HEK293T (cell line): ENCODE data around the gene LILRA2.
"Not testable (repeated sequence)": the region's sequence is repeated elsewhere in the genome, so short reads cannot be mapped to it uniquely, and the experiment has no call there.

ENCODE experiments used
- CTCF ChIA-PET: fragments of 350-600 bp; formaldehyde crosslinking; extraction: SDS; loops from one replicate; lab custom pipeline; 2021; ENCODE audit warnings: antibody characterized with exemption, inconsistent platforms; lab: Yijun Ruan, JAX
- POLR2A ChIA-PET: fragments of 350-600 bp; formaldehyde crosslinking; extraction: SDS; loops from one replicate; lab custom pipeline; 2020; ENCODE audit warnings: antibody characterized with exemption, inconsistent platforms; lab: Yijun Ruan, JAX
- DNase-seq: peaks from one replicate; pipeline ENCODE4 v3.0.0; 2012; ENCODE audit warnings: mixed read lengths; ENCODE audit errors: extremely low spot score
- ARNT ChIP-seq: fragments of 450-650 bp; IDR thresholded peaks from 2 replicates; pipeline ENCODE4 v1.6.1; 2017; ENCODE audit warnings: mild to moderate bottlenecking
- BHLHE40 ChIP-seq: fragments of 450-650 bp; IDR thresholded peaks from 2 replicates; pipeline ENCODE4 v1.6.1; 2016; ENCODE audit warnings: mild to moderate bottlenecking, moderate library complexity, borderline replicate concordance
- CTBP1 ChIP-seq: fragments of 450-650 bp; IDR thresholded peaks from 2 replicates; pipeline ENCODE4 v1.6.1; 2016; ENCODE audit warnings: borderline replicate concordance
- ELF4 ChIP-seq: fragments of 450-650 bp; IDR thresholded peaks from 2 replicates; pipeline ENCODE4 v1.6.1; 2017; ENCODE audit warnings: antibody characterized with exemption
- FOXA1 ChIP-seq: fragments of 450-650 bp; IDR thresholded peaks from 2 replicates; pipeline ENCODE4 v1.6.1; 2016; ENCODE audit warnings: mild to moderate bottlenecking
- FOXK2 ChIP-seq: fragments of 450-650 bp; IDR thresholded peaks from 2 replicates; pipeline ENCODE4 v1.6.1; 2016; ENCODE audit warnings: mild to moderate bottlenecking
- FOXM1 ChIP-seq: fragments of 450-650 bp; IDR thresholded peaks from 2 replicates; pipeline ENCODE4 v1.6.1; 2017; ENCODE audit warnings: mild to moderate bottlenecking, borderline replicate concordance
- HDGF ChIP-seq: fragments of 450-650 bp; IDR thresholded peaks from 2 replicates; pipeline ENCODE4 v1.6.1; 2017; ENCODE audit warnings: antibody characterized with exemption, borderline replicate concordance
- L3MBTL2 ChIP-seq: fragments of 450-650 bp; conservative IDR thresholded peaks from 2 replicates; pipeline ENCODE4 v1.6.1; 2016; ENCODE audit warnings: mild to moderate bottlenecking
- LEF1 ChIP-seq: fragments of 450-650 bp; IDR thresholded peaks from 2 replicates; pipeline ENCODE4 v1.6.1; 2017; ENCODE audit warnings: mild to moderate bottlenecking, borderline replicate concordance
- NFRKB ChIP-seq: fragments of 450-650 bp; IDR thresholded peaks from 2 replicates; pipeline ENCODE4 v1.6.1; 2016; ENCODE audit warnings: mild to moderate bottlenecking, moderate library complexity
- SP1 ChIP-seq: fragments of 450-650 bp; IDR thresholded peaks from 2 replicates; pipeline ENCODE4 v1.6.1; 2017
- SUZ12 ChIP-seq: fragments of 450-650 bp; IDR thresholded peaks from 2 replicates; pipeline ENCODE4 v1.6.1; 2016; ENCODE audit warnings: mild to moderate bottlenecking
- TARDBP ChIP-seq: fragments of 450-650 bp; IDR thresholded peaks from 2 replicates; pipeline ENCODE4 v1.6.1; 2016
- ZNF384 ChIP-seq: fragments of 450-650 bp; IDR thresholded peaks from 2 replicates; pipeline ENCODE4 v1.6.1; 2016
- TF ChIP-seq, protein P1 (sequence below): fragments of 450-650 bp; IDR thresholded peaks from 2 replicates; pipeline ENCODE4 v1.6.1; 2016

LILRA2 gene

DNA sequence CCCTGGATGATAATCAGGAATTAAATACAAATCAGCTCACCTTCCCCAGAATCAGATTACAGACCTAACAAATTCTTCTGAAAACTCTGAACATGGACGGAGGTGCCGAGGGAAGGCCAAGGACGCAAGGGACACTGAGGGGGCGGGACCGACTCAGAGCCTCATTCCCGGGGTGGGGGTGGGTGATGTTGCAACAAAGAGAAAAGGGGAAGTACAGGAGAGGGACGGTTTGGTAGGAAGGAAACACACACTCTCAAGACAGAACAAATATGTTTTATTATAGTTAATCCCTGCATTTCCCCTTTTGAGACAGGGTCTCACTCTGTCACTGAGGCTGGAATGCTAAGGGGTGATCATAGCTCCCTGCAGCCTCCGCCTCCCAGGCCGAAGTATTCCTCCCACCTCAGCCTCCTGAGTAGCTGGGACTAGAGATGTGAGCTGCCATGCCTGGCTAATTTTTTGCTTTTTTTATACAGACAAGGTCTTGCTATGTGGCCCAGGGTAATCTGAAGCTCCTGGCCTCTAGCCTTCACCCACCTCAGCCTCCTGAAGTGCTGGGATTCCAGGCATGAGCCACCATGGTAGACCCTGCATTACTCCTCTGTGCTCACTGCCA lies 786 bp upstream of the LILRA2 start:
- no peak for TF ChIP-seq FOXK2
- no peak for TF ChIP-seq BHLHE40
- no peak for TF ChIP-seq HDGF
- POLR2A ChIA-PET, result no interaction called here
- DNase-seq, result no peak
- CTCF ChIA-PET, result no interaction called here

DNA sequence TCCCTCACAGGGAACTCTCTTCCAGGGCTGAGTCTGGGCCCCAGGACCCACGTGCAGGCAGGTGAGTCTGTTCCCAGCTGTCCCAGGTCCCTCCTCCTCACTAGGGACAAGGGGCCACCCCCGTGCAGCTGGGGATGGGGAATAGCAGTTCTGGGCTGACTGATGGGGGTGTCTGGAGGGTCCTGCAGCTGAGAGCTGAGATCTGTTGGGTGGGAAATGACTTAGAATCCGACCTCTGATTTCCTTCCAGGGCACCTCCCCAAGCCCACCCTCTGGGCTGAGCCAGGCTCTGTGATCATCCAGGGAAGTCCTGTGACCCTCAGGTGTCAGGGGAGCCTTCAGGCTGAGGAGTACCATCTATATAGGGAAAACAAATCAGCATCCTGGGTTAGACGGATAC lies 461 bp downstream of the LILRA2 start:
- ChIA-PET POLR2A (no interaction called here), CTCF (no interaction called here)
- DNase-seq, result no peak
- TF ChIP-seq FOXM1 (no peak), ARNT (no peak), FOXA1 (no peak), NFRKB (no peak), ELF4 (no peak), SUZ12 (no peak), HDGF (no peak), SP1 (no peak), ZNF384 (no peak), LEF1 (no peak), CTBP1 (no peak), BHLHE40 (no peak), L3MBTL2 (no peak)
- TF ChIP-seq, protein P1, sequence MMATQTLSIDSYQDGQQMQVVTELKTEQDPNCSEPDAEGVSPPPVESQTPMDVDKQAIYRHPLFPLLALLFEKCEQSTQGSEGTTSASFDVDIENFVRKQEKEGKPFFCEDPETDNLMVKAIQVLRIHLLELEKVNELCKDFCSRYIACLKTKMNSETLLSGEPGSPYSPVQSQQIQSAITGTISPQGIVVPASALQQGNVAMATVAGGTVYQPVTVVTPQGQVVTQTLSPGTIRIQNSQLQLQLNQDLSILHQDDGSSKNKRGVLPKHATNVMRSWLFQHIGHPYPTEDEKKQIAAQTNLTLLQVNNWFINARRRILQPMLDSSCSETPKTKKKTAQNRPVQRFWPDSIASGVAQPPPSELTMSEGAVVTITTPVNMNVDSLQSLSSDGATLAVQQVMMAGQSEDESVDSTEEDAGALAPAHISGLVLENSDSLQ, result no peak

DNA sequence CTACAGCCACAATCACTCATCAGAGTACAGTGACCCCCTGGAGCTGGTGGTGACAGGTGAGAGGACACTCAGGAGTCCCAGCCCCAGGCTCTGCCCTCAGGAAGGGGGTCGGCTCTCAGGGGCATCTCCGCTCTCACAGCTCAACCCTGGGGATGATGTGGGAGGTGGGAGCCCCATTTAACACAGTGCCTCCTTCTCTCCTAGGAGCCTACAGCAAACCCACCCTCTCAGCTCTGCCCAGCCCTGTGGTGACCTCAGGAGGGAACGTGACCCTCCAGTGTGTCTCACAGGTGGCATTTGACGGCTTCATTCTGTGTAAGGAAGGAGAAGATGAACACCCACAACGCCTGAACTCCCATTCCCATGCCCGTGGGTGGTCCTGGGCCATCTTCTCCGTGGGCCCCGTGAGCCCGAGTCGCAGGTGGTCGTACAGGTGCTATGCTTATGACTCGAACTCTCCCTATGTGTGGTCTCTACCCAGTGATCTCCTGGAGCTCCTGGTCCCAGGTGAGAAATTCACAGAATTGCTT lies 1.0 kb downstream of the LILRA2 start:
- TF ChIP-seq NFRKB (no peak), SP1 (no peak), LEF1 (no peak), ZNF384 (no peak), HDGF (no peak), CTBP1 (no peak), ARNT (no peak), ELF4 (no peak), L3MBTL2 (no peak), TARDBP (no peak), BHLHE40 (no peak), FOXK2 (no peak), FOXA1 (no peak), SUZ12 (no peak)
- TF ChIP-seq, protein P1, result no peak
- no peak for DNase-seq
- ChIA-PET POLR2A (no interaction called here), CTCF (no interaction called here)

DNA sequence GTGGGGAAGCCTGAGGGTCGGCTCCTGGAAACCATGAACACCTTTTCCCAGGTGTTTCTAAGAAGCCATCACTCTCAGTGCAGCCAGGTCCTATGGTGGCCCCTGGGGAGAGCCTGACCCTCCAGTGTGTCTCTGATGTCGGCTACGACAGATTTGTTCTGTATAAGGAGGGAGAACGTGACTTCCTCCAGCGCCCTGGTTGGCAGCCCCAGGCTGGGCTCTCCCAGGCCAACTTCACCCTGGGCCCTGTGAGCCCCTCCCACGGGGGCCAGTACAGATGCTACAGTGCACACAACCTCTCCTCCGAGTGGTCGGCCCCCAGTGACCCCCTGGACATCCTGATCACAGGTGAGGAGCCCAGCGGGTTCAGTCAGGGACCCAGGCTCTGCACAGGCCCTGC lies 1.6 kb downstream of the LILRA2 start:
- CTCF ChIA-PET, POLR2A ChIA-PET: not testable (repeated sequence)

DNA sequence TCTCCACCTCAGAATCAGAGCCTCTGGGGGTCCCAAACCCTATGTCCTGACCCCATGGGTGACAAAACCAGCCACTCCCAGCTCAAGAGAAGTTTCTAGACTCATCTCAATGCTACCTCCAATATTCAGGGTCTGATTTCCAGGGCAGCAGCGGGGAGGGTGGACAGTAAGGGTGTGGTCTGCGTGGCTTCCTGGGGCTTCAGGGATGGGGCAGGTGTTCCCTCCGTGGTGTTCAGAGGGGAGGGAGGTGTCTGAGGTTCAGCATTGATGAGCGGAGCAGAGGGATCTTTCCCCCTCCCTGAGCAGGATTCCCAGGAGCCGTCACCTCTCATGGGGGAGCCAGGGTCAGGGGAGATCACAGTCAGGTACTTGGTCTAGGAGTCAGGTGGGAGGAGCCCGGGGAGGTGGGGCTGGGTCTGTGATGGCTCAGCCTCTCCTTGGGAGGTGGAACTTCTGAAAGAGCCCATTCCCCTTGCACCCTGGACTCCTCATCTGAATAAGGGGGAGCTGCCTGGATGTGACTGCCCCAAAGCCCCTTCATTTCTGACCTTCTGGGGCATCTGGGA lies 2.9 kb downstream of the LILRA2 start:
- POLR2A ChIA-PET, result no interaction called here
- CTCF ChIA-PET, result no interaction called here
- DNase-seq, result no peak
- TF ChIP-seq FOXK2, result no peak
- TF ChIP-seq, protein P1, result no peak
- no peak for TF ChIP-seq LEF1
- TF ChIP-seq L3MBTL2, result no peak
- no peak for TF ChIP-seq SP1
- no peak for TF ChIP-seq BHLHE40
- no peak for TF ChIP-seq ARNT
- no peak for TF ChIP-seq TARDBP
- no peak for TF ChIP-seq ELF4
- TF ChIP-seq HDGF, result no peak

More for the DNA sequence above, 1.6 kb downstream of the LILRA2 start:
- DNase-seq, result not testable (repeated sequence)

DNA sequence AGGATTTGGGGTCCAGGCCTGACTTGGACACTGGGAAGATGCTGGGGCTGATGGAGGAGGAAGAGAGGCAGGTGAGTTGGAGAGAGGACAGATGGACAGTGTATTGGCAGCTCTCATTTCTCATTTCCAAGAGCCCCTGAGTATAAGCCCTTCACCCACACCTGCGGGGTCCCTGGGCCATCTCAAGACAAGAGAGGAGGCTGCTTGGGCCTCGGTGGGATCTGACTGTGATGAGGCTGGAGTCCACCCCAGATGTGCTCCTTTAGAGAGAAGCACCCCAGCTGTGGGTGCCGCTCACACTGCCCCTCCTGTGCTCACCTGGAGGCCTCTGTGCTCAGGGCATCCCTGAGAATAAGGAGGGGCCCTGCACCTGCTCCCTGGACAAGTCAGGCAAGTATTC lies 3.7 kb downstream of the LILRA2 start:
- ChIA-PET CTCF (no interaction called here), POLR2A (no interaction called here)
- TF ChIP-seq HDGF (no peak), SP1 (no peak), SUZ12 (no peak), L3MBTL2 (no peak), ZNF384 (no peak), CTBP1 (no peak), ARNT (no peak), ELF4 (no peak), BHLHE40 (no peak), NFRKB (no peak), FOXM1 (no peak), TARDBP (no peak), LEF1 (no peak), FOXK2 (no peak), FOXA1 (no peak)
- TF ChIP-seq, protein P1, result no peak
- no peak for DNase-seq

DNA sequence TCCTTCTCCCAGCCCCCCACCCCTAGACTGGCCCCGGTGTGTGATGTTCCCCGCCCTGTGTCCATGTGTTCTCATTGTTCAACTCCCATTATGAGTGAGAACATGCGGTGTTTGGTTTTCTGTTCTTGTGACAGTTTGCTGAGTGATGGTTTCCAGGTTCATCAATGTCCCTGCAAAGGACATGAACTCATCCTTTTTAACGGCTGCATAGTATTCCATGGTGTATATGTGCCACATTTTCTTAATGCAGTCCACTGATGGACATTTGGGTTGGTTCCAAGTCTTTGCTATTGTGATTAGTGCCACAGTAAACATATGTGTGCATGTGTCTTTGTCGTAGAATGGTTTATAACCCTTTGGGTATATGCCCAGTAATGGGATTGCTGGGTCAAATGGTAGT lies 4.7 kb downstream of the LILRA2 start:
- POLR2A ChIA-PET, CTCF ChIA-PET, DNase-seq: not testable (repeated sequence)
